ENCODE results near the gene ENKD1.

ENKD1 gene

GRCh38 chr16:67648764-67649407 is 17.7 kb downstream of the ENKD1 start:
- no peak for DNase-seq

- no peak for DNase-seq
Measured at GRCh38 chr16:67648088-67648763, 18.3 kb downstream of the ENKD1 start.

DNA sequence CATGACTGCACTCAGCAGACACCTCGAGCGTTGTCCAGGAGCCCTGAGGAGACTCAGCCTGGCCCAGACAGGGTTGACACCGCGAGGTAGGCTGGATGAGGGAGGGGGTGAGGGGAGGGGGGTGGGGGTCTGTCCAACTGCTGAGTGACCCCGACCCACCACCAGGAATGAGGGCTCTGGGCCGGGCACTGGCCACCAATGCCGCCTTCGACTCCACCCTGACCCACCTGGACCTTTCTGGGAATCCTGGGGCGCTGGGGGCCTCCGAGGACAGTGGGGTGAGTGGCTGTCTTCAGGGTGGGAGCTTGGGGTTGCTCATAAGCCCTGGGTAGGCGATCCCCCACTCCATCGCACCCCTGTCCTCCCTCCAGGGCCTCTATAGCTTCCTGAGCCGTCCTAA is 18.9 kb downstream of the ENKD1 start:
- no peak for DNase-seq

- DNase-seq: no peak
Measured at GRCh38 chr16:67647111-67647651, 19.4 kb downstream of the ENKD1 start.

GRCh38 chr16:67645397-67646121 is 21.0 kb downstream of the ENKD1 start:
- no peak for DNase-seq

- no peak for DNase-seq
Measured at GRCh38 chr16:67644038-67644437, 22.5 kb downstream of the ENKD1 start.

- DNase-seq: no peak
Measured at GRCh38 chr16:67641779-67642708, 24.5 kb downstream of the ENKD1 start.

GRCh38 chr16:67637625-67638024 is 28.9 kb downstream of the ENKD1 start:
- no peak for DNase-seq

GRCh38 chr16:67636713-67637112 is 29.8 kb downstream of the ENKD1 start:
- DNase-seq: no peak

- DNase-seq: peak; percentile 30
Measured at GRCh38 chr16:67632415-67633172, 34.0 kb downstream of the ENKD1 start.

DNA sequence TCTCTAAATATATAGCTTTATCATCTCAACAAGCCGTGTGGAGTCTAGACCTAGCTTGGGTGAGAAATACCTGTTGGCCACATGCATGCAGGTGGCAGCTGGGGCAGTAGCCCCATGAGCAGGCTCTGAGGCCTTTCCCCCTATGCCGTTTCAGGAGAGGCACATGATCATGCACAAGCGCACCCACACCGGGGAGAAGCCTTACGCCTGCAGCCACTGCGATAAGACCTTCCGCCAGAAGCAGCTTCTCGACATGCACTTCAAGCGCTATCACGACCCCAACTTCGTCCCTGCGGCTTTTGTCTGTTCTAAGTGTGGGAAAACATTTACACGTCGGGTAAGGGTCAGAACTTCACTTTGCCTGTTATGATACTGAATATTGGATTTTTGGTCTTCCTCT is 38.3 kb downstream of the ENKD1 start:
- DNase-seq: no peak

DNA sequence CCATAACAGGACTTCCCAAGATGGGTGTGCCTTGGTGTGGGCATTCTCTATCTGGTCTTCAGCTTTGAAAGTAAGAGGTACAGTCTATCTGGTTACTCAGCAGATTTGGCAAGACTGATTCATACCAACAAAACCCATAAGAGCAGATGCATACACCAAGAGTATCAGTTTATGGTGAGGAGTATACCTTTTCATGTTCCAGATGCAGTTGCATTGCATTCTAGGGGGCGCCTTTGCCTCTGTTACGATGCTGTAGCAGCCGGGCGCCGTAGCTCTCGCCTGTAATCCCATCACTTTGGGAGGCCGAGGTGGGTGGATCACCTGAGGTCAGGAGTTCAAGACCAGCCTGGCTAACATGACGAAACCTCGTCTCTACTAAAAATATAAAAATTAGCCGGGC is 52.7 kb downstream of the ENKD1 start:
- no peak for DNase-seq
